Stimulated activated CD4-positive, alpha-beta T cell treated with anti-CD3 and anti-CD28 coated beads, TNF-alpha, amount 100 ng/mL, for 48 hours (primary cell): Measurements from ENCODE around the gene FRMPD4.

Source experiments
- DNase-seq, 3 donors: peaks; one replicate each; pipeline ENCODE4 v3.0.0-alpha.2; 2020; ENCODE audit warnings: low read depth in 3 of 3

Gene FRMPD4

GRCh38 chrX:12439416-12439815 lies 301.1 kb downstream of the FRMPD4 start:
- no peak for DNase-seq

- no peak for DNase-seq
These were observed 302.0 kb downstream of the FRMPD4 start for GRCh38 chrX:12440246-12440645.

GRCh38 chrX:12441381-12442128 lies 303.3 kb downstream of the FRMPD4 start:
- no peak for DNase-seq

- DNase-seq, result no peak
These were observed 305.3 kb downstream of the FRMPD4 start for GRCh38 chrX:12443534-12444098.

- no peak for DNase-seq
These were observed 308.2 kb downstream of the FRMPD4 start for GRCh38 chrX:12446342-12447075.

GRCh38 chrX:12447448-12448064 lies 309.3 kb downstream of the FRMPD4 start:
- no peak for DNase-seq

- no peak for DNase-seq
These were observed 314.0 kb downstream of the FRMPD4 start for GRCh38 chrX:12452268-12452667.

- no peak for DNase-seq
These were observed 322.7 kb downstream of the FRMPD4 start for GRCh38 chrX:12460929-12461328.

GRCh38 chrX:12463052-12463451 lies 324.8 kb downstream of the FRMPD4 start:
- DNase-seq, result no peak

GRCh38 chrX:12463873-12464272 lies 325.6 kb downstream of the FRMPD4 start:
- no peak for DNase-seq

GRCh38 chrX:12467321-12467720 lies 329.0 kb downstream of the FRMPD4 start:
- DNase-seq, result no peak

- no peak for DNase-seq
These were observed 331.0 kb downstream of the FRMPD4 start for GRCh38 chrX:12469296-12469695.

- DNase-seq, result no peak
These were observed 332.8 kb downstream of the FRMPD4 start for GRCh38 chrX:12471061-12471460.

- DNase-seq, result no peak
These were observed 342.7 kb downstream of the FRMPD4 start for GRCh38 chrX:12480956-12481355.

- DNase-seq, result no peak
These were observed 349.9 kb downstream of the FRMPD4 start for GRCh38 chrX:12488220-12488619.

GRCh38 chrX:12488771-12489170 lies 350.5 kb downstream of the FRMPD4 start:
- DNase-seq, result no peak

GRCh38 chrX:12489341-12489740 lies 351.1 kb downstream of the FRMPD4 start:
- no peak for DNase-seq

GRCh38 chrX:12494400-12495138 lies 356.3 kb downstream of the FRMPD4 start:
- DNase-seq, result no peak

GRCh38 chrX:12496343-12496742 lies 358.1 kb downstream of the FRMPD4 start:
- DNase-seq, result no peak

GRCh38 chrX:12497832-12498591 lies 359.7 kb downstream of the FRMPD4 start:
- no peak for DNase-seq

GRCh38 chrX:12505127-12505526 lies 366.9 kb downstream of the FRMPD4 start:
- no peak for DNase-seq
